H1 (cell line): ENCODE results near the gene PHF3. TPM values are rescaled to one million over a fixed set of nuclear protein-coding genes. Genes with fewer than 3 reads are reported as not detected.

Experiments used
- CTCF ChIA-PET: fragments of 300-600 bp; sonication (Branson Sonifier 250); formaldehyde crosslinking; loops from one replicate; lab custom pipeline; 2021; ENCODE audit not compliant: partially characterized antibody; lab: Charles Lee
- POLR2A ChIA-PET: fragments of 300-600 bp; sonication (Branson Sonifier 250); formaldehyde crosslinking; loops from one replicate; lab custom pipeline; 2021; ENCODE audit warnings: inconsistent platforms; ENCODE audit not compliant: partially characterized antibody; lab: Charles Lee
- DNase-seq, 2 experiments: peaks; one replicate each; pipeline versions ENCODE4 v3.0.0 to v3.0.0-alpha.2; 2010 to 2022; ENCODE audit warnings: low spot score in 2 of 2, low read depth in 1 of 2, mixed read lengths in 1 of 2
- FAIRE-seq: peaks from 2 replicates; lab custom pipeline; 2011; peaks lifted over from hg19 to GRCh38; lab: Jason Lieb, UNC
- H2AFZ ChIP-seq: 2 replicates; pipeline ENCODE4 v1.8.1; 2012; ENCODE audit warnings: low read length, inconsistent platforms
- H2AK5ac ChIP-seq: 2 replicates; pipeline ENCODE4 v1.6.1; 2013; ENCODE audit warnings: low read depth, low read length
- H2BK120ac ChIP-seq: replicated peaks from 2 replicates; pipeline ENCODE3; 2013; ENCODE audit warnings: low read depth, low read length, inconsistent platforms
- H2BK12ac ChIP-seq: 2 replicates; pipeline ENCODE4 v1.6.1; 2013; ENCODE audit warnings: low read depth, low read length
- H2BK15ac ChIP-seq: 2 replicates; pipeline ENCODE4 v1.6.1; 2013; ENCODE audit warnings: low read length
- H2BK20ac ChIP-seq: 2 replicates; pipeline ENCODE4 v1.6.1; 2013; ENCODE audit warnings: low read length
- H2BK5ac ChIP-seq: 2 replicates; pipeline ENCODE4 v1.6.1; 2013; ENCODE audit warnings: low read depth, low read length
- H3K14ac ChIP-seq: 2 replicates; pipeline ENCODE4 v1.6.1; 2013; ENCODE audit warnings: inconsistent platforms; ENCODE audit not compliant: insufficient read length
- H3K18ac ChIP-seq: 2 replicates; pipeline ENCODE4 v1.6.1; 2013; ENCODE audit warnings: low read length; ENCODE audit errors: extremely low read depth
- H3K23ac ChIP-seq: 2 replicates; pipeline ENCODE4 v1.6.1; 2013; ENCODE audit warnings: inconsistent platforms; ENCODE audit not compliant: insufficient read length
- H3K23me2 ChIP-seq: 2 replicates; pipeline ENCODE4 v1.6.1; 2013; ENCODE audit warnings: low read depth, low read length
- H3K27ac ChIP-seq: 2 replicates; pipeline ENCODE4 v1.6.1; 2011; ENCODE audit warnings: low read depth, low read length, inconsistent platforms
- H3K27me3 ChIP-seq, 4 experiments: replicated peaks in 1 of 4; 1 replicate in 1 of 4; 2 replicates in 3 of 4; pipeline versions ENCODE4 v1.6.1 to v1.8.1; 2011 to 2013; ENCODE audit warnings: low read length in 3 of 4, mild to moderate bottlenecking in 3 of 4, inconsistent platforms in 2 of 4, mixed read lengths in 2 of 4, moderate library complexity in 1 of 4; ENCODE audit not compliant: control insufficient read depth in 3 of 4, insufficient read depth in 3 of 4; ENCODE audit errors: extremely low read depth in 1 of 4
- H3K36me3 ChIP-seq, 4 experiments: 2 replicates each; pipeline versions ENCODE4 v1.6.1 to v1.8.1; 2011 to 2013; ENCODE audit warnings: mild to moderate bottlenecking in 4 of 4, low read length in 3 of 4, moderate library complexity in 2 of 4, control low read depth in 1 of 4, inconsistent platforms in 1 of 4; ENCODE audit not compliant: insufficient read depth in 4 of 4, control insufficient read depth in 2 of 4
- H3K4ac ChIP-seq: replicated peaks from 2 replicates; pipeline ENCODE3; 2013; ENCODE audit warnings: low read length, low read depth, mixed read lengths, inconsistent platforms; ENCODE audit not compliant: insufficient read length
- H3K4me1 ChIP-seq, 4 experiments: replicated peaks in 1 of 4; 1 replicate in 1 of 4; 2 replicates in 3 of 4; pipeline versions ENCODE4 v1.6.1 to v1.8.1; 2011 to 2013; ENCODE audit warnings: low read length in 3 of 4, inconsistent platforms in 2 of 4, mixed read lengths in 1 of 4; ENCODE audit not compliant: insufficient read depth in 4 of 4, control insufficient read depth in 3 of 4
- H3K4me2 ChIP-seq, 2 experiments: 2 replicates each; pipeline versions ENCODE4 v1.6.1 to v1.8.1; 2011 to 2013; ENCODE audit warnings: low read depth in 2 of 2, low read length in 2 of 2, control low read depth in 1 of 2, inconsistent platforms in 1 of 2, mild to moderate bottlenecking in 1 of 2; ENCODE audit not compliant: insufficient read depth in 1 of 2
- H3K4me3 ChIP-seq, 4 experiments: fragments of 200-600, 300-600 bp in 1 of 4; sonication (generic), shearing (Covaris generic), sonication (Bioruptor Twin) in 1 of 4; 2 replicates each; pipeline versions ENCODE4 v1.5.1 to v1.8.1; 2011 to 2016; ENCODE audit warnings: low read length in 4 of 4, low read depth in 3 of 4, control low read depth in 2 of 4, inconsistent platforms in 2 of 4, mild to moderate bottlenecking in 2 of 4, mixed read lengths in 1 of 4, moderate library complexity in 1 of 4; ENCODE audit not compliant: insufficient read depth in 2 of 4; ENCODE audit errors: extremely low read depth in 1 of 4
- H3K56ac ChIP-seq: replicated peaks from 2 replicates; pipeline ENCODE3; 2013; ENCODE audit warnings: low read depth, mild to moderate bottlenecking, mixed read lengths, low read length, inconsistent platforms; ENCODE audit not compliant: insufficient read length
- H3K79me1 ChIP-seq: 2 replicates; pipeline ENCODE4 v1.6.1; 2013; ENCODE audit warnings: low read depth, low read length, control low read depth
- H3K79me2 ChIP-seq, 2 experiments: 2 replicates each; pipeline versions ENCODE4 v1.6.1 to v1.8.1; 2012 to 2013; ENCODE audit warnings: low read length in 2 of 2, mild to moderate bottlenecking in 2 of 2, inconsistent platforms in 1 of 2; ENCODE audit not compliant: insufficient read depth in 2 of 2, control insufficient read depth in 1 of 2
- H3K9ac ChIP-seq, 4 experiments: replicated peaks in 1 of 4; 1 replicate in 1 of 4; 2 replicates in 3 of 4; pipeline versions ENCODE4 v1.6.1 to v1.8.1; 2011 to 2013; ENCODE audit warnings: low read depth in 3 of 4, low read length in 3 of 4, control low read depth in 2 of 4, mild to moderate bottlenecking in 2 of 4, moderate library complexity in 2 of 4, inconsistent platforms in 1 of 4; ENCODE audit errors: extremely low read depth in 1 of 4
- H3K9me3 ChIP-seq, 2 experiments: 2 replicates each; pipeline versions ENCODE4 v1.6.1 to v1.8.1; 2012 to 2013; ENCODE audit warnings: mild to moderate bottlenecking in 2 of 2, moderate library complexity in 2 of 2, control low read depth in 1 of 2, inconsistent platforms in 1 of 2, low read depth in 1 of 2, low read length in 1 of 2, mixed read lengths in 1 of 2; ENCODE audit not compliant: insufficient read depth in 2 of 2
- H4K20me1 ChIP-seq, 2 experiments: replicated peaks in 1 of 2; 2 replicates each; pipeline versions ENCODE3 to v1.8.1; 2011 to 2013; ENCODE audit warnings: inconsistent platforms in 2 of 2, low read length in 2 of 2, mild to moderate bottlenecking in 1 of 2; ENCODE audit not compliant: insufficient read depth in 2 of 2, control insufficient read depth in 1 of 2
- H4K5ac ChIP-seq: 2 replicates; pipeline ENCODE4 v1.6.1; 2013; ENCODE audit warnings: low read length, low read depth, mixed read lengths, inconsistent platforms; ENCODE audit not compliant: insufficient read length
- H4K8ac ChIP-seq: 2 replicates; pipeline ENCODE4 v1.8.0; 2013; ENCODE audit warnings: mild to moderate bottlenecking, moderate library complexity, low read length, inconsistent platforms; ENCODE audit not compliant: insufficient read depth; ENCODE audit errors: extremely low read depth
- H4K91ac ChIP-seq: replicated peaks from 2 replicates; pipeline ENCODE3; 2013; ENCODE audit warnings: low read length, mixed read lengths, inconsistent platforms; ENCODE audit not compliant: insufficient read length
- CTCF ChIP-seq, 3 experiments: IDR thresholded peaks; 1 replicate in 2 of 3; 2 replicates in 1 of 3; pipeline versions ENCODE4 v1.5.1 to v1.6.1; 2011; ENCODE audit warnings: low read length in 3 of 3, mild to moderate bottlenecking in 3 of 3, inconsistent platforms in 2 of 3, low read depth in 1 of 3, moderate library complexity in 1 of 3; ENCODE audit not compliant: insufficient read depth in 1 of 3; ENCODE audit errors: control extremely low read depth in 1 of 3
- EP300 ChIP-seq, 2 experiments: IDR thresholded peaks; 1 replicate in 1 of 2; 2 replicates in 1 of 2; pipeline ENCODE4 v1.6.1; 2011 to 2012; ENCODE audit warnings: low read depth in 2 of 2, low read length in 2 of 2, mild to moderate bottlenecking in 2 of 2, borderline replicate concordance in 1 of 2, inconsistent platforms in 1 of 2, moderate library complexity in 1 of 2
- KDM4A ChIP-seq: IDR thresholded peaks from one replicate; pipeline ENCODE4 v1.7.1; 2012; ENCODE audit warnings: low read depth, mild to moderate bottlenecking, moderate library complexity, low read length, inconsistent platforms; ENCODE audit not compliant: severe bottlenecking
- NRF1 ChIP-seq: IDR thresholded peaks from 2 replicates; pipeline ENCODE4 v1.6.1; 2011; ENCODE audit warnings: mild to moderate bottlenecking, low read depth, low read length, improper control_type of control experiment
- PHF8 ChIP-seq: fragments of 200-600 bp; sonication (generic); conservative IDR thresholded peaks from 2 replicates; pipeline ENCODE4 v1.7.1; 2012; ENCODE audit warnings: low read depth, mild to moderate bottlenecking, inconsistent platforms, low read length, moderate library complexity
- RBBP5 ChIP-seq: IDR thresholded peaks from 2 replicates; pipeline ENCODE4 v1.7.1; 2012; ENCODE audit warnings: low read depth, mild to moderate bottlenecking, inconsistent platforms, low read length, moderate library complexity, borderline replicate concordance
- RNF2 ChIP-seq: fragments of 200-900, 300-1000 bp; sonication (generic); IDR thresholded peaks from 2 replicates; pipeline ENCODE4 v1.7.1; 2016; ENCODE audit warnings: borderline replicate concordance, low read depth, mild to moderate bottlenecking, antibody characterized with exemption, low read length; ENCODE audit not compliant: poor library complexity, severe bottlenecking; ENCODE audit errors: missing control alignments
- SUZ12 ChIP-seq: fragments of 200-600 bp; sonication (generic); IDR thresholded peaks from 2 replicates; pipeline ENCODE4 v1.6.1; 2012; ENCODE audit warnings: mild to moderate bottlenecking, inconsistent platforms, low read length, moderate library complexity, mixed read lengths
- TCF12 ChIP-seq: IDR thresholded peaks from 2 replicates; pipeline ENCODE4 v1.6.1; 2011; ENCODE audit warnings: low read depth, mild to moderate bottlenecking, low read length
- WGBS, 2 experiments: shearing (Covaris generic) in 1 of 2; methylation state at CpG; one replicate each; pipeline versions ENCODE4 v1.1.6 to v1.1.7; 2013 to 2015; ENCODE audit warnings: low lambda C conversion rate in 2 of 2, mixed read lengths in 2 of 2, inconsistent platforms in 1 of 2, low coverage in 1 of 2, missing lambda C conversion rate in 1 of 2; ENCODE audit not compliant: insufficient replicate concordance in 2 of 2, insufficient coverage in 1 of 2, insufficient read length in 1 of 2; ENCODE audit errors: extremely low coverage in 1 of 2, missing lambda C conversion rate in 1 of 2; 5-methylcytosine and 5-hydroxymethylcytosine counted together
- polyA plus RNA-seq, 7 experiments: library from polyadenylated mRNA; depleted of rRNA in 3 of 7; stranded (reverse) in 5 of 7; unstranded in 2 of 7; fragments of >200 nt in 5 of 7; fragments of 200-250 nt in 2 of 7; gene quantifications; 1 replicate in 5 of 7; 2 replicates in 1 of 7; 4 replicates in 1 of 7; pipeline versions ENCODE4 v1.2.1 to v1.2.3, GENCODE V29; 2011 to 2013; ENCODE audit warnings: missing spikeins in 2 of 7, mixed read lengths in 2 of 7
- total RNA-seq: library from RNA; stranded (reverse); fragmentation: NEBNext Ultra II Directional; extraction: Animal tissue kit (Norgen Biotek cat#: 25700); gene quantifications from 2 replicates; pipeline ENCODE4 v1.2.1, GENCODE V29; 2021

PHF3 gene
- total and polyA plus RNA-seq, 2 of the 8 experiments (the other 6 are each of a cell fraction or from before 2014, with no cell fraction given), result 10.1 to 69.3 TPM

- H3K27me3 ChIP-seq, result no peaks in the 10 kb centered on the region
- no peak overlapping the region for H4K8ac ChIP-seq
- POLR2A ChIA-PET, result no interaction called here
- no peak overlapping the region for H3K27ac ChIP-seq
- no peak overlapping the region for H2BK120ac ChIP-seq
- no peak overlapping the region for H4K91ac ChIP-seq
- H2AFZ ChIP-seq, result no peak overlapping the region
- no peak overlapping the region for H3K56ac ChIP-seq
- H4K20me1 ChIP-seq, result peaks cover 4 to 12% of the 10 kb centered on the region in 2 experiments
- H2AK5ac ChIP-seq, result no peak overlapping the region
- 88% methylated on average over 3 of the region's 3 CpGs; no CpG with 5 or more reads in 1 of the 2 experiments for WGBS, 2 experiments
- no peak overlapping the region for H3K9ac ChIP-seq
- H3K23ac ChIP-seq, result no peak overlapping the region
- no peak overlapping the region for H3K4me2 ChIP-seq
- H3K4me1 ChIP-seq, result peaks cover 2 to 10% (median 6%) of the 10 kb centered on the region in 4 experiments; a peak in 6 of 7 replicates
- no peak overlapping the region for H2BK12ac ChIP-seq
- H2BK20ac ChIP-seq, result no peak overlapping the region
- peaks cover 3% of the 10 kb centered on the region; the same call in 1 of the 2 replicates for H3K79me1 ChIP-seq
- H3K4me3 ChIP-seq, result no peak overlapping the region
- no peak overlapping the region for H3K4ac ChIP-seq
- FAIRE-seq (no peak), DNase-seq (no peak)
- H3K9me3 ChIP-seq, result no peaks in the 10 kb centered on the region
- H2BK5ac ChIP-seq, result no peak overlapping the region
- H3K36me3 ChIP-seq, result peaks cover 0 to 3% (median 0%) of the 10 kb centered on the region in 4 experiments; a peak in 1 of 8 replicates
- H2BK15ac ChIP-seq, result no peak overlapping the region
- H3K14ac ChIP-seq, result no peak overlapping the region
- CTCF ChIA-PET, result interaction anchor here (0.8 kb wide), 1 partner anchor 9 kb away, joined by 3 read pairs; no protein-coding TSS in a partner anchor
- H4K5ac ChIP-seq, result no peak overlapping the region
- H3K79me2 ChIP-seq, result peaks cover 5 to 97% of the 10 kb centered on the region in 2 experiments; a peak in 3 of 4 replicates
- no peak overlapping the region for H3K18ac ChIP-seq
- no peaks in the 10 kb centered on the region for H3K23me2 ChIP-seq
- TF ChIP-seq SUZ12, result no peak
- no peak for TF ChIP-seq RNF2
- TF ChIP-seq NRF1, result no peak
- TF ChIP-seq PHF8, result no peak
- no peak for TF ChIP-seq KDM4A
- no peak for TF ChIP-seq TCF12
- no peak for TF ChIP-seq EP300 (IDR thresholded peaks at IDR 0.05; ENCODE audit: borderline replicate concordance in 1 of 2, low read depth in 2 of 2, low read length in 2 of 2)
- TF ChIP-seq RBBP5, result no peak
- TF ChIP-seq CTCF (IDR thresholded peaks at IDR 0.05; ENCODE audit: control extremely low read depth in 1 of 3, insufficient read depth in 1 of 3, low read depth in 1 of 3, low read length in 3 of 3), result no peak
Measured at GRCh38 chr6:63676412-63677114, 41.0 kb downstream of the PHF3 start.
